WTC11 (cell line): ENCODE results near the gene ZAR1. TPM values are rescaled to one million over a fixed set of nuclear protein-coding genes. Genes with fewer than 3 reads are reported as not detected.
"Not testable (repeated sequence)": the region's sequence is repeated elsewhere in the genome, so short reads cannot be mapped to it uniquely, and the experiment has no call there.

Source experiments
- ATAC-seq: fragments of 200-7000 bp; cut with Tn5 transposase; 2 replicates; pipeline ENCODE4 v1.10.0; 2021; ENCODE audit warnings: mild to moderate bottlenecking, moderate library complexity
- CTCF ChIA-PET: fragments of 300-600 bp; sonication (Branson Sonifier 250); formaldehyde crosslinking; loops from one replicate; lab custom pipeline; 2021; ENCODE audit warnings: antibody characterized with exemption; lab: Charles Lee
- POLR2A ChIA-PET: fragments of 350-600 bp; sonication (Branson Sonifier 250); formaldehyde crosslinking; loops from one replicate; lab custom pipeline; 2021; ENCODE audit warnings: antibody characterized with exemption; lab: Charles Lee
- DNase-seq: peaks from one replicate; pipeline ENCODE4 v3.0.0; 2021; ENCODE audit warnings: low spot score
- H3K27ac Mint-ChIP-seq: 2 replicates; pipeline ENCODE4 v1.8.0; 2021; ENCODE audit warnings: mixed read lengths
- H3K27me3 Mint-ChIP-seq: 2 replicates; pipeline ENCODE4 v1.8.0; 2021; ENCODE audit warnings: low read depth, mild to moderate bottlenecking, moderate library complexity, mixed read lengths
- H3K36me3 Mint-ChIP-seq: 2 replicates; pipeline ENCODE4 v1.8.0; 2021; ENCODE audit warnings: mixed read lengths
- H3K4me1 Mint-ChIP-seq: 2 replicates; pipeline ENCODE4 v1.8.0; 2022; ENCODE audit warnings: mixed read lengths
- H3K4me3 Mint-ChIP-seq: 2 replicates; pipeline ENCODE4 v1.8.0; 2021; ENCODE audit warnings: mild to moderate bottlenecking, moderate library complexity, mixed read lengths
- H3K9me3 Mint-ChIP-seq: 2 replicates; pipeline ENCODE4 v1.8.0; 2021; ENCODE audit warnings: mixed read lengths
- CBFB ChIP-seq: sonication (generic); formaldehyde crosslinking; IDR thresholded peaks from 2 replicates; pipeline ENCODE4 v1.8.1; 2022; ENCODE audit warnings: mild to moderate bottlenecking, low read depth, missing genetic modification reagents
- CREM ChIP-seq: sonication (generic); formaldehyde crosslinking; IDR thresholded peaks from 2 replicates; pipeline ENCODE4 v1.8.1; 2022; ENCODE audit warnings: mild to moderate bottlenecking, missing genetic modification reagents, moderate library complexity
- CTCF ChIP-seq: fragments of 200-600 bp; IDR thresholded peaks from 2 replicates; pipeline ENCODE4 v1.8.0; 2022; ENCODE audit warnings: antibody characterized with exemption
- ERG ChIP-seq: fragments of 250-450 bp; sonication (Bioruptor Pico); IDR thresholded peaks from 2 replicates; pipeline ENCODE4 v1.8.0; 2021; ENCODE audit warnings: mild to moderate bottlenecking
- ETV6 ChIP-seq: sonication (generic); formaldehyde crosslinking; IDR thresholded peaks from 2 replicates; pipeline ENCODE4 v1.8.1; 2022; ENCODE audit warnings: mild to moderate bottlenecking, missing genetic modification reagents
- GABPB1 ChIP-seq: sonication (generic); formaldehyde crosslinking; IDR thresholded peaks from 2 replicates; pipeline ENCODE4 v1.8.1; 2023; ENCODE audit warnings: mild to moderate bottlenecking, missing genetic modification reagents
- GTF2I ChIP-seq: fragments of 250-450 bp; sonication (Bioruptor Pico); conservative IDR thresholded peaks from 2 replicates; pipeline ENCODE4 v1.4.0; 2021; ENCODE audit warnings: mild to moderate bottlenecking
- HMGA2 ChIP-seq: fragments of 250-450 bp; sonication (Bioruptor Pico); IDR thresholded peaks from 2 replicates; pipeline ENCODE4 v1.4.0; 2021; ENCODE audit warnings: mild to moderate bottlenecking, moderate library complexity
- JUN ChIP-seq: sonication (generic); formaldehyde crosslinking; IDR thresholded peaks from 2 replicates; pipeline ENCODE4 v1.8.0; 2023; ENCODE audit warnings: mild to moderate bottlenecking, missing genetic modification reagents
- KAT7 ChIP-seq: sonication (generic); formaldehyde crosslinking; IDR thresholded peaks from 2 replicates; pipeline ENCODE4 v1.8.1; 2023; ENCODE audit warnings: missing genetic modification reagents, mild to moderate bottlenecking, borderline replicate concordance
- NFE2L1 ChIP-seq: sonication (generic); formaldehyde crosslinking; IDR thresholded peaks from 2 replicates; pipeline ENCODE4 v1.8.1; 2023; ENCODE audit warnings: missing genetic modification reagents
- NR2C2 ChIP-seq: sonication (generic); formaldehyde crosslinking; IDR thresholded peaks from 2 replicates; pipeline ENCODE4 v1.8.0; 2022; ENCODE audit warnings: mild to moderate bottlenecking, missing genetic modification reagents
- PRDM15 ChIP-seq: sonication (generic); formaldehyde crosslinking; IDR thresholded peaks from 2 replicates; pipeline ENCODE4 v1.8.0; 2022; ENCODE audit warnings: missing genetic modification reagents
- RORB ChIP-seq: fragments of 250-450 bp; sonication (Bioruptor Pico); IDR thresholded peaks from 2 replicates; pipeline ENCODE4 v1.9.0; 2021; ENCODE audit warnings: mild to moderate bottlenecking
- USF1 ChIP-seq: sonication (generic); formaldehyde crosslinking; IDR thresholded peaks from 2 replicates; pipeline ENCODE4 v1.8.0; 2022; ENCODE audit warnings: mild to moderate bottlenecking, missing genetic modification reagents
- ZNF219 ChIP-seq: sonication (generic); formaldehyde crosslinking; IDR thresholded peaks from 2 replicates; pipeline ENCODE4 v1.8.0; 2023; ENCODE audit warnings: missing genetic modification reagents, mild to moderate bottlenecking, borderline replicate concordance
- ZNF263 ChIP-seq: sonication (generic); formaldehyde crosslinking; IDR thresholded peaks from 2 replicates; pipeline ENCODE4 v1.8.1; 2022; ENCODE audit warnings: low read depth, mild to moderate bottlenecking, moderate library complexity, missing genetic modification reagents
- ZNF416 ChIP-seq: fragments of 250-450 bp; sonication (Bioruptor Pico); IDR thresholded peaks from 2 replicates; pipeline ENCODE4 v1.9.0; 2021; ENCODE audit warnings: mild to moderate bottlenecking, inconsistent platforms
- ZNF532 ChIP-seq: fragments of 250-450 bp; sonication (Bioruptor Pico); IDR thresholded peaks from 2 replicates; pipeline ENCODE4 v1.9.0; 2021; ENCODE audit warnings: mild to moderate bottlenecking, borderline replicate concordance
- total RNA-seq: library from RNA; stranded (reverse); gene quantifications from 3 replicates; pipeline ENCODE4 v1.2.3, GENCODE V29; 2021

Gene ZAR1
- total RNA-seq, 1 experiment from 2014 or later, result 1.4 TPM

- TF ChIP-seq KAT7 (CRISPR knock-in tag) (0 out of 2 replicates have a peak, but pooled peaks have one; percentile 38), USF1 (CRISPR knock-in tag) (no peak), RORB (CRISPR knock-in tag) (no peak), ETV6 (CRISPR knock-in tag) (no peak), HMGA2 (no peak)
Measured at GRCh38 chr4:48490012-48490679, at the start of gene ZAR1 (continued).

GRCh38 chr4:48440914-48441313, 49.1 kb upstream of the ZAR1 start:
- H3K27ac Mint-ChIP-seq, DNase-seq, H3K4me3 Mint-ChIP-seq, ATAC-seq, H3K9me3 Mint-ChIP-seq, H3K27me3 Mint-ChIP-seq, POLR2A ChIA-PET, H3K36me3 Mint-ChIP-seq, H3K4me1 Mint-ChIP-seq: not testable (repeated sequence)
- CTCF ChIA-PET, result interaction anchor here (0.6 kb wide), 1 partner anchor 60 kb away, joined by 3 read pairs; no protein-coding TSS in a partner anchor

- no peak for DNase-seq
- Mint-ChIP-seq H3K4me3 (no peak overlapping the region), H3K36me3 (no peaks in the 10 kb centered on the region), H3K27ac (no peak overlapping the region), H3K4me1 (no peaks in the 10 kb centered on the region; the same call in 1 of the 2 replicates), H3K9me3 (no peaks in the 10 kb centered on the region), H3K27me3 (no peaks in the 10 kb centered on the region)
- ATAC-seq, result no peak
- ChIA-PET CTCF (no interaction called here), POLR2A (no interaction called here)
- TF ChIP-seq ETV6 (CRISPR knock-in tag) (no peak), CTCF (0 out of 2 replicates have a peak, but pooled peaks have one; percentile 14)
- TF ChIP-seq, all 79 proteins: peak for 1
Measured at GRCh38 chr4:48445704-48446103, 44.3 kb upstream of the ZAR1 start.

GRCh38 chr4:48446642-48447041, 43.4 kb upstream of the ZAR1 start:
- ATAC-seq (no peak), DNase-seq (no peak)
- H3K9me3 Mint-ChIP-seq, result no peaks in the 10 kb centered on the region
- H3K36me3 Mint-ChIP-seq, result no peaks in the 10 kb centered on the region
- no peaks in the 10 kb centered on the region for H3K27me3 Mint-ChIP-seq
- POLR2A ChIA-PET, result no interaction called here
- CTCF ChIA-PET, result interaction anchor here (0.7 kb wide), 1 partner anchor 14 kb away, joined by 3 read pairs; no protein-coding TSS in a partner anchor
- no peaks in the 10 kb centered on the region for H3K4me1 Mint-ChIP-seq
- no peak overlapping the region for H3K4me3 Mint-ChIP-seq
- H3K27ac Mint-ChIP-seq, result no peak overlapping the region
- no peak for TF ChIP-seq NFE2L1 (CRISPR knock-in tag)
- no peak for TF ChIP-seq CREM
- no peak for TF ChIP-seq KAT7 (CRISPR knock-in tag)
- TF ChIP-seq ETV6 (CRISPR knock-in tag), result no peak
- TF ChIP-seq CBFB (CRISPR knock-in tag), result no peak
- TF ChIP-seq ZNF263 (CRISPR knock-in tag), result no peak
- TF ChIP-seq ZNF416 (CRISPR knock-in tag), result no peak
- no peak for TF ChIP-seq ZNF219 (CRISPR knock-in tag)
- TF ChIP-seq PRDM15 (CRISPR knock-in tag), result no peak
- TF ChIP-seq JUN, result no peak
- TF ChIP-seq ZNF532 (CRISPR knock-in tag), result no peak
- TF ChIP-seq ERG (CRISPR knock-in tag), result no peak
- TF ChIP-seq NR2C2 (CRISPR knock-in tag), result no peak
- no peak for TF ChIP-seq GABPB1 (CRISPR knock-in tag)
- no peak for TF ChIP-seq GTF2I (CRISPR knock-in tag)
